DOHH2 (cell line): ENCODE measurements around the gene UTS2R.

ENCODE experiments used
- EZH2phosphoT487 ChIP-seq: fragments of 200-600 bp; sonication (generic); IDR thresholded peaks from 2 replicates; pipeline ENCODE4 v1.6.1; 2017; ENCODE audit warnings: borderline replicate concordance, mild to moderate bottlenecking, antibody characterized with exemption, low read length, moderate library complexity, mixed read lengths
- TF ChIP-seq, protein P1 (sequence below): fragments of 200-600 bp; sonication (generic); IDR thresholded peaks from one replicate; pipeline ENCODE4 v1.5.1; 2014; ENCODE audit warnings: antibody characterized with exemption, mild to moderate bottlenecking, low read depth, low read length; ENCODE audit not compliant: poor library complexity, severe bottlenecking

DNA sequence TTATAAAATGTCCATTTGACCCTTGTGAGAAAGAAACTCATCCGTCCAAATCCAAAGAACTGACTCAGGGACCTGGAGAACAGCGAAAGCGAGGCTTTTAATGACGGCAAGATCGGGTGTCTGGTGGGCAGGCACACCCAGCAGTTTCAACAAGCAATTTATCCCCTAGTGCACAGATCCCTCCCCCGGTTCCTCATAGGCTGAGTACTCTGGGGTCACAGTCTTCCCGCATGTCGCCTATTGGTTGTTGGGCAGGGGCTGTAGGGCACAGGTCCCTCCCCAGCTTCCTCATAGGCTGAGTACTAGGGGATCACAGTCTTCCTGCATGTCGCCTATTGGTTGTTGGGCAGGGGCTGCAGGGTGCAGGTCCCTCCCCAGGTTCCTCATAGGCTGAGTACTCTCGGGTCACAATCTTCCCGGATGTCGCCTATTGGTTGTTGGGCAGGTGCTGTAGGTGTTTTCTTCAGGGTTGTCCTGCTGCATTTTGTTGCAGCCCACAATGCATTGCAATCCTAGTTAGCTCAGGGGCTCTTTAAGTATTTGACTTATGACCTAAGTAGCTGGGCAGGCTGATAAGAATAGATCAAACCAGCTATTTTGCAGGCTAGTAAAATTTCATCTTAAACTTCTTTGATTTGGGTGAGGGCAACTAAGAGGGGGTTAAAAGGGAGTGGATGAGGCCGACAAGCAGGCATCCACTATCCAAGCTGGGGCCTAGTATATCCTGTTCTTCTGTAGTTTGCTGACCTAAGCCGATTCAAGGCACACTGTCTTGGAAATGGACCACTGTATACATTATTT lies 3.6 kb upstream of the UTS2R start:
- TF ChIP-seq, protein P1, sequence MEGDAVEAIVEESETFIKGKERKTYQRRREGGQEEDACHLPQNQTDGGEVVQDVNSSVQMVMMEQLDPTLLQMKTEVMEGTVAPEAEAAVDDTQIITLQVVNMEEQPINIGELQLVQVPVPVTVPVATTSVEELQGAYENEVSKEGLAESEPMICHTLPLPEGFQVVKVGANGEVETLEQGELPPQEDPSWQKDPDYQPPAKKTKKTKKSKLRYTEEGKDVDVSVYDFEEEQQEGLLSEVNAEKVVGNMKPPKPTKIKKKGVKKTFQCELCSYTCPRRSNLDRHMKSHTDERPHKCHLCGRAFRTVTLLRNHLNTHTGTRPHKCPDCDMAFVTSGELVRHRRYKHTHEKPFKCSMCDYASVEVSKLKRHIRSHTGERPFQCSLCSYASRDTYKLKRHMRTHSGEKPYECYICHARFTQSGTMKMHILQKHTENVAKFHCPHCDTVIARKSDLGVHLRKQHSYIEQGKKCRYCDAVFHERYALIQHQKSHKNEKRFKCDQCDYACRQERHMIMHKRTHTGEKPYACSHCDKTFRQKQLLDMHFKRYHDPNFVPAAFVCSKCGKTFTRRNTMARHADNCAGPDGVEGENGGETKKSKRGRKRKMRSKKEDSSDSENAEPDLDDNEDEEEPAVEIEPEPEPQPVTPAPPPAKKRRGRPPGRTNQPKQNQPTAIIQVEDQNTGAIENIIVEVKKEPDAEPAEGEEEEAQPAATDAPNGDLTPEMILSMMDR, result no peak
- no peak for TF ChIP-seq EZH2phosphoT487
